Measurements from ENCODE around the gene CLK2.
A peak's percentile ranks its signal among the peaks of the same experiment; 100 is the strongest.
"Not testable (repeated sequence)": the region's sequence is repeated elsewhere in the genome, so short reads cannot be mapped to it uniquely, and the experiment has no call there.

CLK2 gene

DNA sequence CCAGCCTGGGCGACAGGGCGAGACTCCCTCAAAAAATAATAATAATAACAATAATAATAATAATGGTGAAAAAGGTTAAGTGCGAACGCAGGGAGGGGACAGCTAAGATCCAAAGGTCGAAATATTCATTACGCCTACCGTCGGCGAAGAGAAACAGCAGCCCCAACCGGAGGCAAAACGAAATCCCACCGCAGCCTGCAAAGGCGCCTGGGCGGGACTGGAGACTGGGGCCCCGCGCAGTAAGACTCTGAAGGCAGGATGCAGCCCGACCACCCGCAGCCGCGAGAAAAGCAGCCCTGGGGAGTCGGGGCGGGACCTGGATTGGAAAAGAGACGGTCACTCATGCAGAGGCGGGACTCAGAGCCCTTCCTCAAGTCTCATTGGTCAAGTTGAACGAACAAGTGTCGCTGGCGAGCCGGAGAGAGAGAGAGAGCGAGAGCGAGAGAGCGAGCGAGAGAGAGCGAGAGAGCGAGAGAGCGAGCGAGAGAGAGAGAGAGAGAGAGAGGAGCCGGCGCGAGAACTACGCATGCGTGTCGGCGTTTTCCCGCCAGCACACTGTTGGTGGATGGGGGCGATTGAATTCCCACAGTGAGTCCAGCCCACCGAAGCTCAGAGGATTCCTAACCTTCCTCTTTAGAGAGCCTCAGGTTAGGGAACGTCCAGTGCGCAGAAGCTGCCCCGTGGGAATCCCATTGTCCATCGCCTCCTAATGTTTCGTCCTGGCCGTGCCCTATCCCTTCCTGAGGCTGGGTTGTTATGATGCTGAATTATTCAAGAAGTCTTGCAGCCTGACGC, 28.7 kb downstream of the CLK2 start:
- in situ Hi-C loops (cut with MboI; ENCODE audit: low sequenced_read_pairs, unreplicated experiment) = no loop called here
- TF ChIP-seq, protein P1, sequence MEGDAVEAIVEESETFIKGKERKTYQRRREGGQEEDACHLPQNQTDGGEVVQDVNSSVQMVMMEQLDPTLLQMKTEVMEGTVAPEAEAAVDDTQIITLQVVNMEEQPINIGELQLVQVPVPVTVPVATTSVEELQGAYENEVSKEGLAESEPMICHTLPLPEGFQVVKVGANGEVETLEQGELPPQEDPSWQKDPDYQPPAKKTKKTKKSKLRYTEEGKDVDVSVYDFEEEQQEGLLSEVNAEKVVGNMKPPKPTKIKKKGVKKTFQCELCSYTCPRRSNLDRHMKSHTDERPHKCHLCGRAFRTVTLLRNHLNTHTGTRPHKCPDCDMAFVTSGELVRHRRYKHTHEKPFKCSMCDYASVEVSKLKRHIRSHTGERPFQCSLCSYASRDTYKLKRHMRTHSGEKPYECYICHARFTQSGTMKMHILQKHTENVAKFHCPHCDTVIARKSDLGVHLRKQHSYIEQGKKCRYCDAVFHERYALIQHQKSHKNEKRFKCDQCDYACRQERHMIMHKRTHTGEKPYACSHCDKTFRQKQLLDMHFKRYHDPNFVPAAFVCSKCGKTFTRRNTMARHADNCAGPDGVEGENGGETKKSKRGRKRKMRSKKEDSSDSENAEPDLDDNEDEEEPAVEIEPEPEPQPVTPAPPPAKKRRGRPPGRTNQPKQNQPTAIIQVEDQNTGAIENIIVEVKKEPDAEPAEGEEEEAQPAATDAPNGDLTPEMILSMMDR (IDR thresholded peaks at IDR 0.05; ENCODE audit: borderline replicate concordance, control extremely low read depth, extremely low read depth, insufficient read depth, missing control alignments) = peak; percentile 46
- DNase-seq (ENCODE audit: low spot score) = peak; percentile 95

DNA sequence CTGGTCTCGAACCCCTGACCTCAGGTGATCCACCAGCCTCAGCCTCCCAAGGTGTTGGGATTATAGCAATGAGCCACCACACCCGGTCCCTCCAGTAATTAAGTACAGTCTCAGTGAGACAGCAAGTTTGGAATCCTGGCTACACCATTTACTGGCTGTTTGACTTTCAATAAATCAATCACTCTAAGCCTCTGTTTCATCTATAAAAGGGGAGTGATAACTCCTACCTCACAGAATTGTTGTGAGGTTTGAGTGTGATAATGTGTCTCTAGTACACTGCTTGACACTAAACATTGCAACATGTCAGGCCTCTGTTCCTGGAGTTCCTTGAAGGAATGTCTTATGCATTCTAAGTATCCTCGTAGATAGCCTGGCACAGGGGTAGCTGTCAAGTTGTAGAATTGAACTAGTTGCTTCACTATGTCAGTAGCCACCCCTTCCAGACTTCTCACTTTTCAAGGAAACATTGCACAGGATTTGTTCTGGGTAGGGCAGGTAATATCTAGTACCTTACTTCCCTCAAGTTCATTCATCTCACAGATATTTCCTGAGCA, 30.4 kb downstream of the CLK2 start:
- in situ Hi-C loops (cut with MboI; ENCODE audit: low sequenced_read_pairs, unreplicated experiment) = no loop called here
- TF ChIP-seq, protein P1 (IDR thresholded peaks at IDR 0.05; ENCODE audit: borderline replicate concordance, control extremely low read depth, extremely low read depth, insufficient read depth, missing control alignments) = no peak
- no peak for DNase-seq (ENCODE audit: low spot score)

DNA sequence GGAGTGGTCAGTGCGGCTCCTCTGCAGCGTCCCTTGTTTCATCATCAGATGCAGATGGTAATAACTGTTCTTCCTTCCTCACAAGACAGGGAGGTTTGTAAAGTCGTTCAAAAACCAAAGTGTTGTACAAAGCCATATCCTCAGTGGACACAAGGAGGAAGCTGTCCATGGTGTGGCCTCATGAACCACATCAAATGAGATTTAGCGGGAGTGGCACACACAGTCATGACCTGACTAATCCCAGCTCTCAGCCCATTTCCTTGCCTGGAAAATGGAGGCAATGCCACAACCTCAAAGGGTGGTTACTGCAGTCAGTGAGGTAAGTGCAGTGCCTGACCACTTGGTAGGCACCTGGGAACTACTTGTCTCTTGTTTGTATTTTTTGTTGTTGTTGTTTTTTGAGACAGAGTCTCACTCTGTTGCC, 31.5 kb downstream of the CLK2 start:
- TF ChIP-seq, protein P1 (IDR thresholded peaks at IDR 0.05; ENCODE audit: borderline replicate concordance, control extremely low read depth, extremely low read depth, insufficient read depth, missing control alignments) = no peak
- no peak for DNase-seq (ENCODE audit: low spot score)
- in situ Hi-C loops (cut with MboI; ENCODE audit: low sequenced_read_pairs, unreplicated experiment) = no loop called here

DNA sequence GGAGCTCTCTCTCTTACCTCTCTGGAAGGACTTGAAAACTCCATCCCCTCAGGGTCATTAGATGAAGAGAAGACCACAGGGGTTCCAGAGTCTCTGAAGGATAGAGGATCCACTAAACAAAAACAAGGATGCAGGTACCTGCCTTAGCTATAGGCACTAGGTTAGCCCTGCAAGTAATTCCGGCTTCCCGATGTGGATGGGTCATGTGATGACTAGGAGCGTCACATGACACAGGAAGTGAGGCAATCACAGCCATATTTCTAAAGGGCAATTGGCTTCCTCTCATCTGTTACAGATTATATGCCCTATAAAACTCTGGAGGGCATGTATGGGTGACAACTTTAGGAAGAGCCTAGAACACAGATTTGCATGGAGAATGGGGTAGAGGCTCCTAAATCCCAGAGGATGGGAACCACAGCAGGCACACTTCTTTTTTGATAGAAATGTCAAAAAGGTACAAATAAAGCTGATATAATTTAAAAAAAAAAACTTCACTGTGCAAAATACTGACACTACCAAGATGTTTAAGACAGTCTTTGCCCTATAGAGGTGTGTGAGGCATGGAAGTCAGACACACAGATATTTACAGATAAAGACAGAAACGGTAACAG, 32.1 kb downstream of the CLK2 start:
- TF ChIP-seq, protein P1 (IDR thresholded peaks at IDR 0.05; ENCODE audit: borderline replicate concordance, control extremely low read depth, extremely low read depth, insufficient read depth, missing control alignments) = no peak
- peak; percentile 78 for DNase-seq (ENCODE audit: low spot score)
- in situ Hi-C loops (cut with MboI; ENCODE audit: low sequenced_read_pairs, unreplicated experiment) = no loop called here

DNA sequence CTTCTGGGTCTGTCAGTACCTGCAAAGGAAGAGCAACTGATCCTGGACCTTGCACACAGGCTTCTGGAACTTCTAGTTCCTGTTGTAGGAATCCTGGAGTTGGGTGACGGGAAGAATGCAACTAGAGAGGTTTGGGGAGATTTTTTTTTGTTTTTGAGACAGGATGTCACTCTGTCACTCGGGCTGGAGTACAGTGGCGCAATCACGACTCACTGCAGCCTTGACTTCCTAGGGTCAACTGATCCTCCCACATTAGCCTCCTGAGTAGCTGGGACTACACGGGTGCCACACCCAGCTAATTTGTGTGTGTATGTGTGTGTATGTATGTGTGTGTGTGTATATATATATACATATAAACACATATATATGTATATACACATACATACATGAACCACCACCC, 36.9 kb downstream of the CLK2 start:
- in situ Hi-C loops (cut with MboI; ENCODE audit: low sequenced_read_pairs, unreplicated experiment) = no loop called here

DNA sequence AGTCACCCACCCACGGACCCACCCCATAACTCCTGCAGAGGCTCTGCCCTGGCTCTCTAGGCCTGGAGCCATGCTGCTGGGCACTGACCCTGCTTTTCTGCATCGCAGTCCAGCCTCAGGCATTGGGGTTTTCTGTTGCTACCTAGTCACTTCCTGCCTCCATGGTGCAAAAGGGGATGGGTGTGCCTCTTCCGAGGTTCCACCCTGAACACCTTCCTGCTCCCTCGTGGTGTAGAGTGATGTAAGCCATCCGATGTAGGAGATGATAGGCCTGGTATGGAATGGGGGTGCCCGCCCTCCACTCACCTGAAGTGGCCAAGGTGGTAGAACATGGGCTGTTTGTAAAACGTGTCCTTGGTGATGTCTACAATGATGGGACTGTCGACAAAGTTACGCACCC, 37.9 kb downstream of the CLK2 start:
- DNase-seq (ENCODE audit: low spot score); in situ Hi-C loops (cut with MboI; ENCODE audit: low sequenced_read_pairs, unreplicated experiment): not testable (repeated sequence)

More for the DNA sequence above, 36.9 kb downstream of the CLK2 start:
- TF ChIP-seq, protein P1 (IDR thresholded peaks at IDR 0.05; ENCODE audit: borderline replicate concordance, control extremely low read depth, extremely low read depth, insufficient read depth, missing control alignments) = no peak
- no peak for DNase-seq (ENCODE audit: low spot score)

DNA sequence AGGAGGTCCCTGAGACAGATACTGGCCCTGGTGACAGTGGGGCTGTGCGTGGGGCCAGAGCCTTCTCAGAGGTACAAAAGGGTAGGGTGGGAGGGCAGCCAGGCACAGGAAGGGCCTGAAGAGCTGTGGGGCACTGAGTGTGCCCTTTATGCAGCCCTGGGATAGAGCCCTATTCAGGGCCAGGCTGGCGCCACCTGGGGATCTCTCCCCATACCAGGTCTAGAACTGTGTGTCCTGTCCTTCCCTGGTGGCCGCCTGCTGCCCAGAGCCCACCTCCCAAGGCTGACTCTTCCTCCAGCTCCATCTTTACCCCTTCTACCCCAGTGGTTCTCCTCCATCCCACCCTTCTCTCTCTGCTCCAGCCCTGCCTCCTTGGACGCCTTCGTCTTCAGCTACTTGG, 39.8 kb downstream of the CLK2 start:
- DNase-seq (ENCODE audit: low spot score); in situ Hi-C loops (cut with MboI; ENCODE audit: low sequenced_read_pairs, unreplicated experiment): not testable (repeated sequence)

DNA sequence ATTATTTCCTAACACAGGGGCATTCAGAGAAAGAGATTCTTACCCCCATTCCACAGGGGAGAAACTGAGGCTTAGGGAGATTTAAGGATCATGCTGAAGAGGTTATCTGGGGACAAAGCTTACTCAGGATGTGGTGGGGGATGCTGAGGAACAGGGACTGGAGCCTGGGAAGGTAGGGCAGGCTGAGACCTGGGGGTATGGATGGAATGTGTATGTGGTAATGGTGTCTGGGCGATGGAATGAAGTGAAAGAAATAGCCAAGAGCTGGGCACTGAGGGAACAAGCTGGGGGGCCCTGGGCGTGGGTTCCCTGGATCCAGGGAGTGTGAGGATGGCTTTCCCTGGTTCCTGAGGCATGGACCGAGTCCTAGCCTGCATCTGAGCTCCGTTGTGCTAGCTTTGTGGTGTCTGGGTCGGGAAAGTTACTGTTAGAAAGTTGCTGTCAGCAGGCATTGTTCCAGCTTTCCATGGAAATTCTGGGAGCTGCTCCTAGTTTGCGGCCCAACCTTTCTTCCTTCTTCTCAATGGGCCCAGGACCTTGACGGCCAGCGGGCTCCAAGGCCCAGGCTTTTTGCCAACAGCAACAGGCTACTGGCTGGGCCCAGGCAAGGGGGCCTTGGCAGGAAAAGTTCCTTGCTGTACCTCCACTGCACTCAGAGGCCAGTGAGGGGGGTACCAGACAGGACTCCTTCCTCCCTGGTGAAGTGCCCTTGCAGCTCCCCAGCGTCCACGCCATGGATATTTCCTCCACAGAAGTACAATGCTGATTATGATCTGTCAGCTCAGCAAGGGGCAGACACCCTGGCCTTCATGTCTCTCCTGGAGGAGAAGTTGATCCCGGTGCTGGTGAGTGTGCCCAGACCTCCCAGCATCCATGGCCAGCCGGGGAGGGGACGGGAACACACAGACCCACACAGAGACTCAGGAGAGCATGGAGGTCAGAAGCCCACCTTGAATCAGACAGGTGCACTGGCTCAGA, 41.0 kb downstream of the CLK2 start:
- in situ Hi-C loops (cut with MboI; ENCODE audit: low sequenced_read_pairs, unreplicated experiment); DNase-seq (ENCODE audit: low spot score): not testable (repeated sequence)

DNA sequence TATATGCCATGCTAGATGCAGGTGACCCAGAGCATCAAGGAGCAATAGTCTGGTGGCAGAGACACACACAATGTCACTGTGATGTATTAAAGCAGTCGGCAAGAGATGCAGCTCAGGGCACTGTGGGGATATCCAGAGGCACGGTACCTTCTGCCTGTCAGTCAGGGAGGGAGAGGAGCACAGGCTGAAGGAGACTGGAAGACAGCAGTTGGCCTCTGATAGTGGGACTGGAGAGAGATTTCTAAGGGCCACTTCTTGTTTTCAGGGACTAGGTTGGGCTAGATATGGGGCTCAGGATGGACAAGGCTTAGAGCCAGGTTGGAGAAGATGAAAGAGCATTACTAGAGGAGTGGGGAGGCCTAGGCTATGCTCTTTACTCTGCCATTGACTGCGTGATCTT, 42.0 kb downstream of the CLK2 start:
- DNase-seq (ENCODE audit: low spot score); in situ Hi-C loops (cut with MboI; ENCODE audit: low sequenced_read_pairs, unreplicated experiment): not testable (repeated sequence)
